GM10266 (cell line): ENCODE data around the gene PALMD.

Experiments
- DNase-seq: peaks from one replicate; pipeline ENCODE4 v3.0.0; 2012; ENCODE audit errors: extremely low spot score
- TF ChIP-seq, protein P1 (sequence below): IDR thresholded peaks from 2 replicates; pipeline ENCODE4 v1.5.1; 2012; ENCODE audit warnings: mild to moderate bottlenecking, low read depth; ENCODE audit not compliant: control insufficient read depth, insufficient read depth; ENCODE audit errors: missing control alignments

PALMD gene

DNA sequence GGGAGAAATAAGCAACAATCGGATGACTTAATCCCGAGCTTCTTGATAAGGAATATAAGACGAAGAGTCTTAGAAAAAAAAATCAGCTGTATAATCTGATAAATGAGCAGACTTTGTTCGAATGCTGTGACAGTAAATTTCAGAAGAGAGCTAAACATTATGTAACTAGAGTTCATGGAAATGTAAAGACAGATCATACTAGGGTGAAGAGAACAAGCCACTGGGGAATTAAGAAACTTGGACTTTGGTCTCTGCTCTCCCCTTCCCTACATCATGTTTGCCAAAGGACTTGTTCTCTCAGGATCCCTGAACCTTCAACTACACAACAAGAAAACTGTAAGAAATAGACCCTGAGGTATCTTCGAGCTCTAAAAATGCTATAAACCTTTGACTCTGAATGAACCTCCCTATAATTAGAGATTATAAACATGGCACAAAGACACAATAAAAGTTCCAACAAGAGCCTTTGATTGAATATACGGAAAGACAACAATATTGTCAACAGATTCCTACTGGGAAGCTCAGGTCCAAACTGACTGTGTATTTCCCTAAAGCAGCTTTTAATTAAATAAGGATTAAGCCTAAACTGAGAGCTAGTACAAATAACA, 93.0 kb downstream of the PALMD start:
- DNase-seq, result no peak
- TF ChIP-seq, protein P1, sequence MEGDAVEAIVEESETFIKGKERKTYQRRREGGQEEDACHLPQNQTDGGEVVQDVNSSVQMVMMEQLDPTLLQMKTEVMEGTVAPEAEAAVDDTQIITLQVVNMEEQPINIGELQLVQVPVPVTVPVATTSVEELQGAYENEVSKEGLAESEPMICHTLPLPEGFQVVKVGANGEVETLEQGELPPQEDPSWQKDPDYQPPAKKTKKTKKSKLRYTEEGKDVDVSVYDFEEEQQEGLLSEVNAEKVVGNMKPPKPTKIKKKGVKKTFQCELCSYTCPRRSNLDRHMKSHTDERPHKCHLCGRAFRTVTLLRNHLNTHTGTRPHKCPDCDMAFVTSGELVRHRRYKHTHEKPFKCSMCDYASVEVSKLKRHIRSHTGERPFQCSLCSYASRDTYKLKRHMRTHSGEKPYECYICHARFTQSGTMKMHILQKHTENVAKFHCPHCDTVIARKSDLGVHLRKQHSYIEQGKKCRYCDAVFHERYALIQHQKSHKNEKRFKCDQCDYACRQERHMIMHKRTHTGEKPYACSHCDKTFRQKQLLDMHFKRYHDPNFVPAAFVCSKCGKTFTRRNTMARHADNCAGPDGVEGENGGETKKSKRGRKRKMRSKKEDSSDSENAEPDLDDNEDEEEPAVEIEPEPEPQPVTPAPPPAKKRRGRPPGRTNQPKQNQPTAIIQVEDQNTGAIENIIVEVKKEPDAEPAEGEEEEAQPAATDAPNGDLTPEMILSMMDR, result no peak

DNA sequence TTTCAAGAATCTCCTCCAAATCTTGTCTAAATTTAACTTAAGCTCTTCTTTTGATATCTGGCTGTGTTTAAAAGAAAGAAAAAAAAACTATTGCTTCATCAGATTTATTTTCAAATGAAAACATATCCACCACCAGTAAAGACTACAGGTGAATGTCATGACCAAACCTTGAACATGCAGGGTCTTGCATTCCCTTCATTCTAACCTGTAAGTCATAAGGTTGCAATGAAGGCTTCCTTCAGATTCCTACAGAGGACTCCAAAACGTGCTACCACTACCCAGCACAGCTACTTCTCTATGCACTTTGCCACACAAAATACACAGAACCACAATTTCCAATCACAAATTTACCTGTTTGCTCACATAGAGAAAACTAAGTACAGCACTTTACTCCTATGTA, 94.2 kb downstream of the PALMD start:
- TF ChIP-seq, protein P1, result no peak
- DNase-seq, result no peak
